ENCODE data around the gene CNTLN. TPM values are rescaled to one million over a fixed set of nuclear protein-coding genes. Genes with fewer than 3 reads are reported as not detected.
"Not testable (repeated sequence)": the region's sequence is repeated elsewhere in the genome, so short reads cannot be mapped to it uniquely, and the experiment has no call there.

CNTLN gene
- total RNA-seq, 1 donor from 2014 or later = 11.3 TPM

DNA sequence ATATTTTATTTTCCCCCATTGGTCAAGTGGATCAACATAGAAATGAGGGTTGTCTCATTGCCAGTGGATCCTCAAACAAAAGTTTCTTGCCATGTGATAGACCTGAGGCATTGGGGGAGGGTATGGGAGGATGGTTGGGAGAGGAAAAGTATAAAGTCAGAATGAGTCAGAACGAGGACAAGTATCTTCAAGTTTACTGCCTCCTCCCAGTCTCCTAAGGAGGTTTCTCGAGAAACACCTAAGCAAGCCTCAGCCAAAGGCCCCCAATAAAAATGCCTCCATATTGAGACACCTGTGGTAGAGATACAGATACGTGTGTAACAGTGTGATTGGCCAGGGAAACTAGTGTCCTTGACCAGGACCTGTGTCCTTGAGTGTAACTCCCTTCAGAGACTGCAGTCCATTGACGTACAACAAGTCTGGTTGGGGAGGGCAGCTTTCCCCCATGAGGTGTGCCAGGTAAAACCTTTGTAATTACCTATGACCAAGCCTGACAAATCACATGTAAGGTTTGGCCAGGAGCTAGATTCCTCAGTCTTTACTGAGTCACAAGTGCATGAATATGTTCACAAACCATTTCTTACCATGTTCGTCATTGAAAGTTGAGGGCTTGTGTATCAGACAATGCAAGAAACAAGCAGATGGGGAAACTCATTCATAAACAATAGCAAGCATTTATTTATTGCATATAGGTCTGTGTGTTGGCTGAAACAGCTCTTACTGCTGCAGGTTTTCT is 245.5 kb downstream of the CNTLN start:
- no peaks in the 10 kb centered on the region for H3K4me1 Mint-ChIP-seq (ENCODE audit: low read depth, unreplicated experiment)
- H3K4me3 Mint-ChIP-seq (ENCODE audit: unreplicated experiment) = no peak overlapping the region
- DNase-seq = no peak
- TF ChIP-seq, protein P1, sequence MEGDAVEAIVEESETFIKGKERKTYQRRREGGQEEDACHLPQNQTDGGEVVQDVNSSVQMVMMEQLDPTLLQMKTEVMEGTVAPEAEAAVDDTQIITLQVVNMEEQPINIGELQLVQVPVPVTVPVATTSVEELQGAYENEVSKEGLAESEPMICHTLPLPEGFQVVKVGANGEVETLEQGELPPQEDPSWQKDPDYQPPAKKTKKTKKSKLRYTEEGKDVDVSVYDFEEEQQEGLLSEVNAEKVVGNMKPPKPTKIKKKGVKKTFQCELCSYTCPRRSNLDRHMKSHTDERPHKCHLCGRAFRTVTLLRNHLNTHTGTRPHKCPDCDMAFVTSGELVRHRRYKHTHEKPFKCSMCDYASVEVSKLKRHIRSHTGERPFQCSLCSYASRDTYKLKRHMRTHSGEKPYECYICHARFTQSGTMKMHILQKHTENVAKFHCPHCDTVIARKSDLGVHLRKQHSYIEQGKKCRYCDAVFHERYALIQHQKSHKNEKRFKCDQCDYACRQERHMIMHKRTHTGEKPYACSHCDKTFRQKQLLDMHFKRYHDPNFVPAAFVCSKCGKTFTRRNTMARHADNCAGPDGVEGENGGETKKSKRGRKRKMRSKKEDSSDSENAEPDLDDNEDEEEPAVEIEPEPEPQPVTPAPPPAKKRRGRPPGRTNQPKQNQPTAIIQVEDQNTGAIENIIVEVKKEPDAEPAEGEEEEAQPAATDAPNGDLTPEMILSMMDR (IDR thresholded peaks at IDR 0.05; ENCODE audit: partially characterized antibody, unreplicated experiment) = no peak
- H3K36me3 Mint-ChIP-seq (ENCODE audit: unreplicated experiment) = no peaks in the 10 kb centered on the region
- H3K9me3 Mint-ChIP-seq (ENCODE audit: unreplicated experiment) = peaks cover 2% of the 10 kb centered on the region
- no peak overlapping the region for H3K27ac Mint-ChIP-seq (ENCODE audit: unreplicated experiment)
- H3K27me3 Mint-ChIP-seq (ENCODE audit: unreplicated experiment) = no peaks in the 10 kb centered on the region

DNA sequence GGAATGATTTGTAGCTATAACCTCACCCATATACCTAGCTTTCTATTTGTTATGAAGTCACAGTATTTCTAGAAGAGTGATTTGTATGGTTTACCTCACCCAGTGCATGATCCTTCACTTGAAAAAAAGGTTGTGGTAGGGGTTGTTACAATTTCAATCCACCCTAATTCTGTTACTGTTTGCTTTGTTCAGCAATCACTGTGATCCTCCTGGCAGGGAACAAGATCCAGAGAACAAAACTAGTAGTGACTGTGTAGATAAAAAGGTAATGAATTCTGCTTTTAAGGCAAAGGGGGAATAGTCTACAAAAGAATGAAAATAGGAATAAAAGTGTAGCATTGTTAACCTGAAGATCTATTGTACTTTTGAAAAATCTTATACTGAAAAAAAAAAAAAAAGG is 252.7 kb downstream of the CNTLN start:
- H3K4me1 Mint-ChIP-seq (ENCODE audit: low read depth, unreplicated experiment) = no peaks in the 10 kb centered on the region
- DNase-seq = no peak
- no peak overlapping the region for H3K4me3 Mint-ChIP-seq (ENCODE audit: unreplicated experiment)
- no peaks in the 10 kb centered on the region for H3K36me3 Mint-ChIP-seq (ENCODE audit: unreplicated experiment)
- no peaks in the 10 kb centered on the region for H3K27me3 Mint-ChIP-seq (ENCODE audit: unreplicated experiment)
- peaks cover 1% of the 10 kb centered on the region for H3K9me3 Mint-ChIP-seq (ENCODE audit: unreplicated experiment)
- no peak overlapping the region for H3K27ac Mint-ChIP-seq (ENCODE audit: unreplicated experiment)
- TF ChIP-seq, protein P1 (IDR thresholded peaks at IDR 0.05; ENCODE audit: partially characterized antibody, unreplicated experiment) = no peak

DNA sequence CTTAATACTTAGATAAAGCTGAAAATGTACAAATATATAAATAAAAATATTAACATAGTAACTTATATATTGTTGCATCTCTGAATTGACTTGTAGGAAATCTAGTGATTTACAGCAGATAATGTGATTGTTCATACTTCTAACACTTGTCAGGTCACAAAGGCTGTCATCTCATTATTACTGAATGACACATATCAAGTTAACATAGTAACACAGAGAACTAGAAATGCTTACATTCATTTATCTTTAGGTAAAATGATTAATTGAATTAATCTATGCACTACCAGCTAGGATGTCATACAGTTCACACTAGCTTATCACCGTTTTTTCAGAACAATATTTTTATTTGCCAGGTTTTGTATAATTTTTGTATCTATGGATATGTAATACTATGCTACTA is 254.2 kb downstream of the CNTLN start:
- TF ChIP-seq, protein P1 (IDR thresholded peaks at IDR 0.05; ENCODE audit: partially characterized antibody, unreplicated experiment) = no peak
- H3K27ac Mint-ChIP-seq (ENCODE audit: unreplicated experiment) = no peak overlapping the region
- no peaks in the 10 kb centered on the region for H3K36me3 Mint-ChIP-seq (ENCODE audit: unreplicated experiment)
- no peaks in the 10 kb centered on the region for H3K4me1 Mint-ChIP-seq (ENCODE audit: low read depth, unreplicated experiment)
- no peaks in the 10 kb centered on the region for H3K27me3 Mint-ChIP-seq (ENCODE audit: unreplicated experiment)
- H3K4me3 Mint-ChIP-seq (ENCODE audit: unreplicated experiment) = no peak overlapping the region
- no peak for DNase-seq
- H3K9me3 Mint-ChIP-seq (ENCODE audit: unreplicated experiment) = no peaks in the 10 kb centered on the region

DNA sequence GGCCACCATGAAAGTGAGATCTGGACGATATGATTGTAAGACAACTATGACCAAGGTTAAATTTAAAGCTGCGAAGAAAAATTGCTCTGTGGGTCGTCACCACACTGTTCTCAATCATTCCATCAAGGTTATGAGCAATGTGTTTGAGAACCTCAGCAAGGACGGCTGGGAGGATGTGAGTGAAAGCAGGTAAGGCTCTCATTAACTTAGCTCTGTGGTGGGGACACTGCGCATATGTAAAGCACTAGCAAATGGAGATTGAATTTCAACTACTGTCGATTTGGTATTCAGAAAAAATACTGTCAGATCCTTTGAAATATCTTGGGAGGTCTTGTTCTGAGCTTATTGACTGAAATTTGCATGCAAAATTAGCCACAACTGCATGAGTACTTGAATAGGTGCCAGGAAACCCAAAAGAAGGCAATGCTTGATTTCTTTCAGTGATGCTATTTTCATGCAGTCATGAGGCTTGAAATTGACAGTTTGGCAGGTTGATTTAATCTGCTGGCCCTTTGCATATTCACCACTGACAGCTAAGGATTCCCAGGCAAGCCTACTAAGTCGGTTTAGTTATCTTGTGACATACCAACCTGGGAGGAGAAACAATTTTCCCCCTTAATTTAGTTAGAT is 260.2 kb downstream of the CNTLN start:
- TF ChIP-seq, protein P1 (IDR thresholded peaks at IDR 0.05; ENCODE audit: partially characterized antibody, unreplicated experiment) = no peak
- no peaks in the 10 kb centered on the region for H3K9me3 Mint-ChIP-seq (ENCODE audit: unreplicated experiment)
- H3K4me3 Mint-ChIP-seq (ENCODE audit: unreplicated experiment) = no peak overlapping the region
- DNase-seq = no peak
- H3K4me1 Mint-ChIP-seq (ENCODE audit: low read depth, unreplicated experiment) = peaks cover 12% of the 10 kb centered on the region
- H3K27me3 Mint-ChIP-seq (ENCODE audit: unreplicated experiment) = no peaks in the 10 kb centered on the region
- no peaks in the 10 kb centered on the region for H3K36me3 Mint-ChIP-seq (ENCODE audit: unreplicated experiment)
- no peak overlapping the region for H3K27ac Mint-ChIP-seq (ENCODE audit: unreplicated experiment)

DNA sequence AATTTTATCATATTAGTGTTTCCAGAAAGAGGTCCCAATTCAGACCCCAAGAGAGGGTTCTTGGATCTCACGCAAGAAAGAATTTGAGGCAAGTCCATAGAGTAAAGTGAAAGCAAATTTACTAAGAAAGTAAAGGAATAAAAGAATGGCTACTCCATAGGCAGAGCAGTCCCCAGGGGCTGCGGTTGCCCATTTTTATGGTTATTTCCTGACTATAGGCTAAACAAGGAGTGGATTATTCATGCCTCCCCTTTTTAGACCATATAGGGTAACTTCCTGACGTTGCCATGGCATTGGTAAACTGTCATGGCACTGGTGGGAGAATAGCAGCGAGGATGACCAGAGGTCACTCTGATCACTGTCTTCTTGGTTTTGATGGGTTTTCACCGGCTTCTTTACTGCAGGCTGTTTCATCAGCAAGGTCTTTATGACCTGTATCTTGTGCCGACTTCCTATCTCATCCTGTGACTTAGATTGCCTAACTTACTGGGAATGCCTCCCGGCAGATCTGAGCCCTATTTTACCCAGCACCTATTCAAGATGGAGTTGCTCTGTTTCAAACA is 262.4 kb downstream of the CNTLN start:
- H3K27ac Mint-ChIP-seq (ENCODE audit: unreplicated experiment); DNase-seq: not testable (repeated sequence)

More for the DNA sequence above, 262.4 kb downstream of the CNTLN start:
- H3K36me3 Mint-ChIP-seq (ENCODE audit: unreplicated experiment); H3K27me3 Mint-ChIP-seq (ENCODE audit: unreplicated experiment); H3K9me3 Mint-ChIP-seq (ENCODE audit: unreplicated experiment); H3K4me3 Mint-ChIP-seq (ENCODE audit: unreplicated experiment): not testable (repeated sequence)
- peaks cover 12% of the 10 kb centered on the region for H3K4me1 Mint-ChIP-seq (ENCODE audit: low read depth, unreplicated experiment)

Measured in glutamatergic neuron (in vitro differentiated cells).